Natural killer cell (primary cell): Measurements from ENCODE around the gene GPR107. TPM values are rescaled to one million over a fixed set of nuclear protein-coding genes. Genes with fewer than 3 reads are reported as not detected.

ENCODE experiments used
- ATAC-seq, 3 donors: fragments of 150-1000 bp in 2 of 3; fragments of 200-7000 bp in 1 of 3; cut with Tn5 transposase; 1 replicate in 1 of 3; 2 replicates in 2 of 3; pipeline ENCODE4 v1.10.0; 2021; ENCODE audit warnings: mild to moderate bottlenecking in 2 of 3, moderate library complexity in 2 of 3
- DNase-seq, 2 donors: peaks; one replicate each; pipeline versions ENCODE4 v3.0.0 to v3.0.0-alpha.2; 2013 to 2021; ENCODE audit warnings: mixed read lengths in 1 of 2
- H3K27ac ChIP-seq: one replicate; pipeline ENCODE4 v1.5.1; 2013; ENCODE audit warnings: mild to moderate bottlenecking, low read length
- H3K27me3 ChIP-seq: one replicate; pipeline ENCODE4 v1.6.1; 2013; ENCODE audit warnings: low read length; ENCODE audit not compliant: control insufficient read depth, insufficient read depth
- H3K36me3 ChIP-seq: one replicate; pipeline ENCODE4 v1.6.1; 2013; ENCODE audit warnings: low read length; ENCODE audit not compliant: control insufficient read depth, insufficient read depth
- H3K4me1 ChIP-seq: one replicate; pipeline ENCODE4 v1.6.1; 2013; ENCODE audit warnings: low read length; ENCODE audit not compliant: control insufficient read depth, insufficient read depth
- H3K4me3 ChIP-seq: one replicate; pipeline ENCODE4 v1.5.1; 2013; ENCODE audit warnings: low read length
- H3K9me3 ChIP-seq: one replicate; pipeline ENCODE4 v1.6.1; 2013; ENCODE audit warnings: low read length; ENCODE audit not compliant: control insufficient read depth, insufficient read depth
- H3K27ac Mint-ChIP-seq, 2 donors: one replicate each; pipeline ENCODE4 v1.8.0; 2022; ENCODE audit warnings: mild to moderate bottlenecking in 2 of 2, mixed read lengths in 2 of 2, moderate library complexity in 1 of 2
- H3K27me3 Mint-ChIP-seq, 2 donors: one replicate each; pipeline ENCODE4 v1.8.0; 2022; ENCODE audit warnings: low read depth in 2 of 2, mixed read lengths in 2 of 2
- H3K36me3 Mint-ChIP-seq: one replicate; pipeline ENCODE4 v1.8.0; 2022; ENCODE audit warnings: mixed read lengths
- H3K4me1 Mint-ChIP-seq, 2 donors: one replicate each; pipeline ENCODE4 v1.8.0; 2022; ENCODE audit warnings: mixed read lengths in 2 of 2
- H3K4me3 Mint-ChIP-seq: one replicate; pipeline ENCODE4 v1.8.0; 2022; ENCODE audit warnings: mild to moderate bottlenecking, moderate library complexity, mixed read lengths
- H3K9me3 Mint-ChIP-seq, 2 donors: one replicate each; pipeline ENCODE4 v1.8.0; 2022; ENCODE audit warnings: mixed read lengths in 2 of 2
- WGBS: methylation state at CpG from one replicate; pipeline ENCODE4 v1.1.7; 2013; ENCODE audit warnings: missing lambda C conversion rate; ENCODE audit not compliant: insufficient coverage; 5-methylcytosine and 5-hydroxymethylcytosine counted together
- intact Hi-C: fragments of 100-400 bp; cut with micrococcal nuclease; formaldehyde crosslinking; loops from one replicate; pipeline ENCODE4 v1.14.2; 2022
- total RNA-seq, 4 donors: library from RNA; stranded (reverse); fragments of 120-200 nt in 1 of 4; gene quantifications; one replicate each; pipeline versions ENCODE4 v1.2.3 to v1.2.4, GENCODE V29; 2013 to 2022
- TF ChIP-seq, protein P1 (sequence below): fragments of 200-600 bp; IDR thresholded peaks from one replicate; pipeline ENCODE4 v1.8.0; 2022; ENCODE audit warnings: antibody characterized with exemption

GPR107 gene
- total RNA-seq, 3 donors from 2014 or later (not counting 1 experiment from before 2014, with no cell fraction given) = 32.9 to 49.5 (median 41.8) TPM

- DNase-seq (no peak), ATAC-seq (no peak)
- TF ChIP-seq, protein P1, sequence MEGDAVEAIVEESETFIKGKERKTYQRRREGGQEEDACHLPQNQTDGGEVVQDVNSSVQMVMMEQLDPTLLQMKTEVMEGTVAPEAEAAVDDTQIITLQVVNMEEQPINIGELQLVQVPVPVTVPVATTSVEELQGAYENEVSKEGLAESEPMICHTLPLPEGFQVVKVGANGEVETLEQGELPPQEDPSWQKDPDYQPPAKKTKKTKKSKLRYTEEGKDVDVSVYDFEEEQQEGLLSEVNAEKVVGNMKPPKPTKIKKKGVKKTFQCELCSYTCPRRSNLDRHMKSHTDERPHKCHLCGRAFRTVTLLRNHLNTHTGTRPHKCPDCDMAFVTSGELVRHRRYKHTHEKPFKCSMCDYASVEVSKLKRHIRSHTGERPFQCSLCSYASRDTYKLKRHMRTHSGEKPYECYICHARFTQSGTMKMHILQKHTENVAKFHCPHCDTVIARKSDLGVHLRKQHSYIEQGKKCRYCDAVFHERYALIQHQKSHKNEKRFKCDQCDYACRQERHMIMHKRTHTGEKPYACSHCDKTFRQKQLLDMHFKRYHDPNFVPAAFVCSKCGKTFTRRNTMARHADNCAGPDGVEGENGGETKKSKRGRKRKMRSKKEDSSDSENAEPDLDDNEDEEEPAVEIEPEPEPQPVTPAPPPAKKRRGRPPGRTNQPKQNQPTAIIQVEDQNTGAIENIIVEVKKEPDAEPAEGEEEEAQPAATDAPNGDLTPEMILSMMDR = no peak
- Histone ChIP-seq H3K4me1 (no peaks in the 10 kb centered on the region), H3K4me3 (no peak overlapping the region), H3K36me3 (peaks cover 28% of the 10 kb centered on the region), H3K27ac (no peak overlapping the region), H3K27me3 (no peaks in the 10 kb centered on the region), H3K9me3 (no peaks in the 10 kb centered on the region)
- no peaks in the 10 kb centered on the region for H3K36me3 Mint-ChIP-seq
- WGBS = 88% methylated on average over 9 of the region's 9 CpGs
- H3K4me3 Mint-ChIP-seq = no peak overlapping the region
- H3K9me3 Mint-ChIP-seq = no peaks in the 10 kb centered on the region
- peak overlapping the region; percentile 10 to 14 for H3K27ac Mint-ChIP-seq
- no peaks in the 10 kb centered on the region for H3K27me3 Mint-ChIP-seq
- no peaks in the 10 kb centered on the region for H3K4me1 Mint-ChIP-seq
- intact Hi-C loops = loop anchor here (10.0 kb wide), 1 partner anchor 176 kb away; no protein-coding TSS in a partner anchor
These were observed 67.1 kb downstream of the GPR107 start for GRCh38 chr9:130120832-130121231.

GRCh38 chr9:130122456-130122855 is 68.8 kb downstream of the GPR107 start:
- Histone ChIP-seq H3K9me3 (no peaks in the 10 kb centered on the region), H3K27me3 (no peaks in the 10 kb centered on the region), H3K4me3 (no peak overlapping the region), H3K27ac (no peak overlapping the region), H3K36me3 (peaks cover 24% of the 10 kb centered on the region), H3K4me1 (peaks cover 13% of the 10 kb centered on the region)
- no peaks in the 10 kb centered on the region for H3K9me3 Mint-ChIP-seq
- no peaks in the 10 kb centered on the region for H3K27me3 Mint-ChIP-seq
- TF ChIP-seq, protein P1 = no peak
- 78% methylated on average over 7 of the region's 7 CpGs for WGBS
- H3K4me1 Mint-ChIP-seq = peaks cover 10 to 11% of the 10 kb centered on the region in 2 donors
- H3K27ac Mint-ChIP-seq = no peak overlapping the region
- H3K4me3 Mint-ChIP-seq = no peak overlapping the region
- no peak for ATAC-seq
- no peaks in the 10 kb centered on the region for H3K36me3 Mint-ChIP-seq
- DNase-seq = no peak
- intact Hi-C loops = loop anchor here (10.0 kb wide), 1 partner anchor 178 kb away; no protein-coding TSS in a partner anchor

DNA sequence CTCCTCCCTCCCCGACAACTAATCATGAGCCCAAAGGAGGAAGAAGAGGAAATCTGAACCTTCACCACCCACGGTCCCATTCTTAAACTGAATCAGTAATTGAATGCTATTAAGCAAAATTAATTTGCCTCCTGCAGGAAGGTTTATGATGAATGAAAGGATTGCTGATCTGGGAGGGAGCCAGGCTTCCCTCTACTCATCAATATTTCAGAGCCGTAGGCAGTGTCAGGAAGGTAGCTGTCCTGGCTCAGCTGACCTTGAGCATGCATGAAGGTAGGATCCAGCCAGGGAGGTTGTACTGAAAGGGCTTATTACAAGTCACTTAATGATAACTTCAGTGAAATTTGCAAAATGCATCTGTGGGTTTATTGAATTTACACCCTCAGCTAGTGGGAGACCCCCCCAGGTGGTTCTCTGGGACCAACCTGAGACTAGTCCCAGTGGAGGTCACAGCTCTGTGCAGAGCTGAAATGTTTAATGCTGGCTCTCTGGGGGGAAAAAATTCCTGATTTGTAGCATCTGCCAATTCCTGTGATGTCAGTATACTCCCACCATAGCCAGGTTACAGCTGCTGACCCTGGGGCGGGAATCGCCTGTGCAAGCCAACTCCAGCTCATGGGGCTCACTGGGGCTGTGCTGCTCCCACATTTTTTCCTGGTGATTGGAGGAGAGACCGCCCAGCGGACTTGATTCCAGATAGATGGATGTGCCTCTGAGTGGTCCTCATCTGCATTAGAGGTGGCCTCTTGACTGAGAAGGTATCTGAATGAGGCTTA is 70.6 kb downstream of the GPR107 start:
- DNase-seq = no peak
- intact Hi-C loops = loop anchor here (10.0 kb wide), 1 partner anchor 179 kb away; no protein-coding TSS in a partner anchor
- Histone ChIP-seq H3K9me3 (no peaks in the 10 kb centered on the region), H3K27me3 (no peaks in the 10 kb centered on the region), H3K4me1 (peaks cover 31% of the 10 kb centered on the region), H3K27ac (no peak overlapping the region), H3K36me3 (peaks cover 15% of the 10 kb centered on the region), H3K4me3 (no peak overlapping the region)
- TF ChIP-seq, protein P1 = no peak
- WGBS = 96% methylated on average over 5 of the region's 7 CpGs
- Mint-ChIP-seq H3K27me3 (no peaks in the 10 kb centered on the region), H3K4me3 (no peak overlapping the region), H3K27ac (no peak overlapping the region), H3K4me1 (peaks cover 29% of the 10 kb centered on the region in 2 donors), H3K36me3 (no peaks in the 10 kb centered on the region), H3K9me3 (no peaks in the 10 kb centered on the region)
- no peak for ATAC-seq
